Loucy (cell line): ENCODE measurements around the gene RNU2-1.
"Not testable (repeated sequence)": the region's sequence is repeated elsewhere in the genome, so short reads cannot be mapped to it uniquely, and the experiment has no call there.

Experiments
- CTCF ChIP-seq: fragments of 200-600 bp; sonication (generic); conservative IDR thresholded peaks from 2 replicates; pipeline ENCODE4 v1.5.1; 2014; ENCODE audit warnings: mild to moderate bottlenecking, antibody characterized with exemption, low read length
- EZH2phosphoT487 ChIP-seq: fragments of 200-600 bp; IDR thresholded peaks from 2 replicates; pipeline ENCODE4 v1.6.1; 2018; ENCODE audit warnings: antibody characterized with exemption, mild to moderate bottlenecking, moderate library complexity, borderline replicate concordance

- TF ChIP-seq CTCF, EZH2phosphoT487: not testable (repeated sequence)
These were observed 12.7 kb upstream of the RNU2-1 start for GRCh38 chr17:43246456-43246855.
